Endodermal cell (in vitro differentiated cells): ENCODE results near the gene ADAMTS13. TPM values are rescaled to one million over a fixed set of nuclear protein-coding genes. Genes with fewer than 3 reads are reported as not detected.

ENCODE experiments used
- DNase-seq: peaks from one replicate; pipeline ENCODE4 v3.0.0-alpha.2; 2017
- H3K27ac ChIP-seq: 2 replicates; pipeline ENCODE4 v1.5.1; 2013; ENCODE audit warnings: mild to moderate bottlenecking, low read depth, low read length, moderate library complexity
- H3K27me3 ChIP-seq: 2 replicates; pipeline ENCODE4 v1.6.1; 2013; ENCODE audit warnings: mild to moderate bottlenecking, low read length, moderate library complexity; ENCODE audit not compliant: insufficient read depth, control insufficient read depth, poor library complexity, severe bottlenecking
- H3K36me3 ChIP-seq: 2 replicates; pipeline ENCODE4 v1.7.0; 2013; ENCODE audit warnings: mild to moderate bottlenecking, low read length, moderate library complexity; ENCODE audit not compliant: control insufficient read depth, insufficient read depth
- H3K4me1 ChIP-seq: one replicate; pipeline ENCODE4 v1.7.0; 2013; ENCODE audit warnings: low read length; ENCODE audit not compliant: control insufficient read depth, insufficient read depth
- H3K4me3 ChIP-seq: 2 replicates; pipeline ENCODE4 v1.5.1; 2013; ENCODE audit warnings: mild to moderate bottlenecking, low read length, moderate library complexity
- H3K9ac ChIP-seq: 2 replicates; pipeline ENCODE4 v1.6.1; 2013; ENCODE audit warnings: mild to moderate bottlenecking, low read length, moderate library complexity; ENCODE audit not compliant: poor library complexity, severe bottlenecking; ENCODE audit errors: extremely low read depth
- H3K9me3 ChIP-seq: 2 replicates; pipeline ENCODE4 v1.6.1; 2013; ENCODE audit warnings: mild to moderate bottlenecking, low read length, moderate library complexity; ENCODE audit not compliant: control insufficient read depth
- H3K27ac Mint-ChIP-seq: 2 replicates; pipeline ENCODE4 v1.8.0; 2020; ENCODE audit warnings: mixed read lengths
- H3K27me3 Mint-ChIP-seq: 2 replicates; pipeline ENCODE4 v1.8.0; 2021; ENCODE audit warnings: mild to moderate bottlenecking, mixed read lengths; ENCODE audit not compliant: insufficient read depth
- H3K36me3 Mint-ChIP-seq: 2 replicates; pipeline ENCODE4 v1.8.0; 2020; ENCODE audit warnings: low read depth, mixed read lengths
- H3K4me1 Mint-ChIP-seq: 2 replicates; pipeline ENCODE4 v1.8.0; 2020; ENCODE audit warnings: mixed read lengths
- H3K4me3 Mint-ChIP-seq: 2 replicates; pipeline ENCODE4 v1.8.0; 2020; ENCODE audit warnings: mild to moderate bottlenecking, moderate library complexity, mixed read lengths
- H3K9me3 Mint-ChIP-seq: 2 replicates; pipeline ENCODE4 v1.8.0; 2020; ENCODE audit warnings: mild to moderate bottlenecking, mixed read lengths
- WGBS, 2 experiments: methylation state at CpG; one replicate each; pipeline versions ENCODE4 v1.1.5 to v1.1.7; 2013; ENCODE audit warnings: missing lambda C conversion rate in 2 of 2, mixed read lengths in 1 of 2; ENCODE audit not compliant: insufficient coverage in 1 of 2, insufficient read length in 1 of 2; 5-methylcytosine and 5-hydroxymethylcytosine counted together
- total RNA-seq, 2 donors: library from RNA; stranded (reverse); fragmentation: NEBNext Ultra II Directional in 1 of 2; extraction: Animal tissue kit (Norgen Biotek cat#: 25700) in 1 of 2; gene quantifications; 2 replicates in 1 of 2; 3 replicates in 1 of 2; pipeline ENCODE4 v1.2.1, GENCODE V29; 2021
- TF ChIP-seq, protein P1 (sequence below): fragments of 200-600 bp; sonication (generic); conservative IDR thresholded peaks from 2 replicates; pipeline ENCODE4 v1.5.0; 2021; ENCODE audit warnings: antibody characterized with exemption, mild to moderate bottlenecking

Gene ADAMTS13
- total RNA-seq, 2 donors from 2014 or later = 13.5 to 21.7 TPM

DNA sequence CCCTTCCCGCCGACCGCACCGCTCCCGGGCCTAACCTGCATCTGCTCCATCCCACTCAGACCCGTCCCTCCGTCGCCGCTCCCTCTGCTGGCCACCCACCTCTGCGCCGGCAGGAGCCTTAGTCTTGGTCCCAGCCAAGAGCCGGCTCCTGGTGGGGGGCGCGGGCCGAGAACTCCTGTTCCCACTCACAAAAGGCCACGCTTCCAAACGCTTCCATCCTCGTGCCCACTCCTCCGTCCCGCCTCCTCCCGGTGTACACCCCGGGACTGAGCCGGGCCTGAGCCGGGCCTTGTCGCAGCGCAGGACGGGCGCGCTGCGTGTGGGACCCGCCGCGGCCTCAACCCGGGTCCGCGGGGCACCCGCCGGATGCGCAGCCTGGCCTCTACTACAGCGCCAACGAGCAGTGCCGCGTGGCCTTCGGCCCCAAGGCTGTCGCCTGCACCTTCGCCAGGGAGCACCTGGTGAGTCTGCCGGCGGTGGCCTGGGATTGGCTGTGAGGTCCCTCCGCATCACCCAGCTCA is 7.5 kb downstream of the ADAMTS13 start:
- peaks cover 3% of the 10 kb centered on the region for H3K36me3 Mint-ChIP-seq
- Histone ChIP-seq H3K4me1 (no peaks in the 10 kb centered on the region), H3K27ac (no peak overlapping the region), H3K36me3 (no peaks in the 10 kb centered on the region), H3K9me3 (peaks cover 10% of the 10 kb centered on the region), H3K27me3 (no peaks in the 10 kb centered on the region), H3K4me3 (no peak overlapping the region), H3K9ac (no peak overlapping the region)
- no peaks in the 10 kb centered on the region for H3K4me1 Mint-ChIP-seq
- peaks cover 5% of the 10 kb centered on the region for H3K9me3 Mint-ChIP-seq
- 19 to 21% methylated on average over 41 to 49 of the region's 49 CpGs for WGBS, 2 experiments
- TF ChIP-seq, protein P1, sequence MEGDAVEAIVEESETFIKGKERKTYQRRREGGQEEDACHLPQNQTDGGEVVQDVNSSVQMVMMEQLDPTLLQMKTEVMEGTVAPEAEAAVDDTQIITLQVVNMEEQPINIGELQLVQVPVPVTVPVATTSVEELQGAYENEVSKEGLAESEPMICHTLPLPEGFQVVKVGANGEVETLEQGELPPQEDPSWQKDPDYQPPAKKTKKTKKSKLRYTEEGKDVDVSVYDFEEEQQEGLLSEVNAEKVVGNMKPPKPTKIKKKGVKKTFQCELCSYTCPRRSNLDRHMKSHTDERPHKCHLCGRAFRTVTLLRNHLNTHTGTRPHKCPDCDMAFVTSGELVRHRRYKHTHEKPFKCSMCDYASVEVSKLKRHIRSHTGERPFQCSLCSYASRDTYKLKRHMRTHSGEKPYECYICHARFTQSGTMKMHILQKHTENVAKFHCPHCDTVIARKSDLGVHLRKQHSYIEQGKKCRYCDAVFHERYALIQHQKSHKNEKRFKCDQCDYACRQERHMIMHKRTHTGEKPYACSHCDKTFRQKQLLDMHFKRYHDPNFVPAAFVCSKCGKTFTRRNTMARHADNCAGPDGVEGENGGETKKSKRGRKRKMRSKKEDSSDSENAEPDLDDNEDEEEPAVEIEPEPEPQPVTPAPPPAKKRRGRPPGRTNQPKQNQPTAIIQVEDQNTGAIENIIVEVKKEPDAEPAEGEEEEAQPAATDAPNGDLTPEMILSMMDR = peak; percentile 78
- H3K4me3 Mint-ChIP-seq = peak overlapping the region; percentile 55
- DNase-seq = peak; percentile 95
- no peak overlapping the region for H3K27ac Mint-ChIP-seq
- H3K27me3 Mint-ChIP-seq = peaks cover 6% of the 10 kb centered on the region

DNA sequence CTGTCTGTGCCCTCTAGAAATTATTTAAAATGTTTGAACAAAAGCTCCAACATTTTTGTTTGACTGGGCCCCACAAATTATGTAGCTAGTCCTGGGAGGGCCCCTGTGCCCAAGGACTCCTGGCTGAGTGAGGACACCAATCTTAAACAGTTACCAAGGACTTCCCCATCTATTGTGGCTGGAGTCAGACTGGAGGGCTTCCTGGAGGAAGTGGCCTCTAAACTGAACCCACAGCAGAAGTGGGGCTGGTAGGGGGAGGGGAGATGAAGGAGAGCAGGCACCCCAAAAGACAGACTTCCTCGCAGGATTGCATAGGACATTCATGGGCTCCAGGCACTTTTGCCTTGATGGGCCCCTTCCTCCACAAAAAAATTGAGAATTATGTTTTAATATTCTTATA is 8.1 kb downstream of the ADAMTS13 start:
- H3K27me3 ChIP-seq = no peaks in the 10 kb centered on the region
- no peak overlapping the region for H3K27ac ChIP-seq
- WGBS, 2 experiments = 100% methylated on average over 1 of the region's 1 CpG; no CpG with 5 or more reads in 1 of the 2 experiments
- DNase-seq = no peak
- peaks cover 10% of the 10 kb centered on the region for H3K9me3 ChIP-seq
- no peaks in the 10 kb centered on the region for H3K4me1 Mint-ChIP-seq
- peaks cover 5% of the 10 kb centered on the region for H3K9me3 Mint-ChIP-seq
- no peaks in the 10 kb centered on the region for H3K36me3 ChIP-seq
- H3K4me3 ChIP-seq = no peak overlapping the region
- H3K36me3 Mint-ChIP-seq = peaks cover 3% of the 10 kb centered on the region
- H3K4me3 Mint-ChIP-seq = peak overlapping the region; percentile 55
- TF ChIP-seq, protein P1 = no peak
- H3K27ac Mint-ChIP-seq = no peak overlapping the region
- H3K9ac ChIP-seq = no peak overlapping the region
- peaks cover 6% of the 10 kb centered on the region for H3K27me3 Mint-ChIP-seq
- H3K4me1 ChIP-seq = no peaks in the 10 kb centered on the region

DNA sequence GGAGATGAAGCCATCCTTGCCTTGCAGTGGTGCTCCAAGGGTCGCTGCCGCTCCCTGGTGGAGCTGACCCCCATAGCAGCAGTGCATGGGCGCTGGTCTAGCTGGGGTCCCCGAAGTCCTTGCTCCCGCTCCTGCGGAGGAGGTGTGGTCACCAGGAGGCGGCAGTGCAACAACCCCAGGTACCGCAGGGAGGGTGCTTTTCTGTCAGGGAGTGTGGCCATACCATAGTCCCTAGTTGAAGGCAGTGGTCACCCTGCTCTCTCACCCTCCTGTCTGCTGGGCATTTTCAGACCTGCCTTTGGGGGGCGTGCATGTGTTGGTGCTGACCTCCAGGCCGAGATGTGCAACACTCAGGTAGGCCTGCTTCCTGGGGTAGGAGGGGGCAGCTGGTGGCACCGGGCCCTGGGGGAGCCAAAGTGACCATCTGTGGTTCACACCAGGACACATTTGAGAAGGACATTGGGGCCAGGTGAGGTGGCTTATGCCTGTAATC is 11.2 kb downstream of the ADAMTS13 start:
- H3K9me3 ChIP-seq = no peaks in the 10 kb centered on the region
- H3K4me3 Mint-ChIP-seq = no peak overlapping the region
- H3K27me3 ChIP-seq = no peaks in the 10 kb centered on the region
- no peak for DNase-seq
- no peaks in the 10 kb centered on the region for H3K9me3 Mint-ChIP-seq
- no peaks in the 10 kb centered on the region for H3K36me3 Mint-ChIP-seq
- 86 to 87% methylated on average over 3 to 11 of the region's 11 CpGs for WGBS, 2 experiments
- H3K9ac ChIP-seq = no peak overlapping the region
- H3K4me3 ChIP-seq = no peak overlapping the region
- no peak overlapping the region for H3K27ac Mint-ChIP-seq
- TF ChIP-seq, protein P1 = peak; percentile 26
- no peaks in the 10 kb centered on the region for H3K4me1 Mint-ChIP-seq
- H3K36me3 ChIP-seq = no peaks in the 10 kb centered on the region
- H3K27ac ChIP-seq = no peak overlapping the region
- peaks cover 4% of the 10 kb centered on the region for H3K27me3 Mint-ChIP-seq
- H3K4me1 ChIP-seq = no peaks in the 10 kb centered on the region
